Measurements from ENCODE around the gene CYP1A2. TPM values are rescaled to one million over a fixed set of nuclear protein-coding genes. Genes with fewer than 3 reads are reported as not detected.

Gene CYP1A2
- total RNA-seq, 1 donor from 2014 or later: not detected

GRCh38 chr15:74799255-74799855, 50.7 kb downstream of the CYP1A2 start:
- Mint-ChIP-seq H3K36me3 (ENCODE audit: low read depth) (peaks cover 5% of the 10 kb centered on the region), H3K4me1 (peaks cover 5% of the 10 kb centered on the region), H3K9me3 (no peaks in the 10 kb centered on the region), H3K4me3 (no peak overlapping the region), H3K27ac (ENCODE audit: unreplicated experiment) (no peak overlapping the region), H3K27me3 (ENCODE audit: low read depth) (no peaks in the 10 kb centered on the region)
- no peak for DNase-seq (ENCODE audit: low read depth, low spot score)
- TF ChIP-seq CTCF (conservative IDR thresholded peaks at IDR 0.05): no peak

- peaks cover 5% of the 10 kb centered on the region for H3K36me3 Mint-ChIP-seq (ENCODE audit: low read depth)
- peaks cover under 1% of the 10 kb centered on the region for H3K4me1 Mint-ChIP-seq
- peak; percentile 93 for TF ChIP-seq CTCF (conservative IDR thresholded peaks at IDR 0.05)
- H3K4me3 Mint-ChIP-seq: no peak overlapping the region
- DNase-seq (ENCODE audit: low read depth, low spot score): peak; percentile 57
- no peaks in the 10 kb centered on the region for H3K27me3 Mint-ChIP-seq (ENCODE audit: low read depth)
- no peak overlapping the region for H3K27ac Mint-ChIP-seq (ENCODE audit: unreplicated experiment)
- H3K9me3 Mint-ChIP-seq: no peaks in the 10 kb centered on the region
These were observed 51.4 kb downstream of the CYP1A2 start for GRCh38 chr15:74799856-74800558.

- no peaks in the 10 kb centered on the region for H3K4me1 Mint-ChIP-seq
- DNase-seq (ENCODE audit: low read depth, low spot score): no peak
- no peaks in the 10 kb centered on the region for H3K27me3 Mint-ChIP-seq (ENCODE audit: low read depth)
- peaks cover 5% of the 10 kb centered on the region for H3K36me3 Mint-ChIP-seq (ENCODE audit: low read depth)
- TF ChIP-seq CTCF (conservative IDR thresholded peaks at IDR 0.05): no peak
- H3K4me3 Mint-ChIP-seq: no peak overlapping the region
- no peaks in the 10 kb centered on the region for H3K9me3 Mint-ChIP-seq
- H3K27ac Mint-ChIP-seq (ENCODE audit: unreplicated experiment): no peak overlapping the region
These were observed 52.0 kb downstream of the CYP1A2 start for GRCh38 chr15:74800559-74801094.

GRCh38 chr15:74801311-74801997, 52.8 kb downstream of the CYP1A2 start:
- Mint-ChIP-seq H3K4me1 (no peaks in the 10 kb centered on the region), H3K27me3 (ENCODE audit: low read depth) (no peaks in the 10 kb centered on the region), H3K9me3 (no peaks in the 10 kb centered on the region), H3K27ac (ENCODE audit: unreplicated experiment) (no peak overlapping the region), H3K4me3 (no peak overlapping the region), H3K36me3 (ENCODE audit: low read depth) (peaks cover 5% of the 10 kb centered on the region)
- no peak for TF ChIP-seq CTCF (conservative IDR thresholded peaks at IDR 0.05)
- DNase-seq (ENCODE audit: low read depth, low spot score): no peak

GRCh38 chr15:74802290-74802689, 53.6 kb downstream of the CYP1A2 start:
- H3K4me3 Mint-ChIP-seq: no peak overlapping the region
- no peaks in the 10 kb centered on the region for H3K27me3 Mint-ChIP-seq (ENCODE audit: low read depth)
- H3K9me3 Mint-ChIP-seq: no peaks in the 10 kb centered on the region
- no peak for TF ChIP-seq CTCF (conservative IDR thresholded peaks at IDR 0.05)
- DNase-seq (ENCODE audit: low read depth, low spot score): no peak
- no peak overlapping the region for H3K27ac Mint-ChIP-seq (ENCODE audit: unreplicated experiment)
- peaks cover 2% of the 10 kb centered on the region for H3K4me1 Mint-ChIP-seq
- H3K36me3 Mint-ChIP-seq (ENCODE audit: low read depth): peaks cover 5% of the 10 kb centered on the region
